Mesangial cell (primary cell): Measurements from ENCODE around the gene NDUFS5. TPM values are rescaled to one million over a fixed set of nuclear protein-coding genes. Genes with fewer than 3 reads are reported as not detected.

ENCODE experiments used
- total RNA-seq: library from RNA; depleted of rRNA; stranded (reverse); fragments of >200 nt; gene quantifications from 2 replicates; pipeline ENCODE4 v1.2.3, GENCODE V29; 2015

Gene NDUFS5
- 184 and 268 TPM in 2 replicates for total RNA-seq

DNA sequence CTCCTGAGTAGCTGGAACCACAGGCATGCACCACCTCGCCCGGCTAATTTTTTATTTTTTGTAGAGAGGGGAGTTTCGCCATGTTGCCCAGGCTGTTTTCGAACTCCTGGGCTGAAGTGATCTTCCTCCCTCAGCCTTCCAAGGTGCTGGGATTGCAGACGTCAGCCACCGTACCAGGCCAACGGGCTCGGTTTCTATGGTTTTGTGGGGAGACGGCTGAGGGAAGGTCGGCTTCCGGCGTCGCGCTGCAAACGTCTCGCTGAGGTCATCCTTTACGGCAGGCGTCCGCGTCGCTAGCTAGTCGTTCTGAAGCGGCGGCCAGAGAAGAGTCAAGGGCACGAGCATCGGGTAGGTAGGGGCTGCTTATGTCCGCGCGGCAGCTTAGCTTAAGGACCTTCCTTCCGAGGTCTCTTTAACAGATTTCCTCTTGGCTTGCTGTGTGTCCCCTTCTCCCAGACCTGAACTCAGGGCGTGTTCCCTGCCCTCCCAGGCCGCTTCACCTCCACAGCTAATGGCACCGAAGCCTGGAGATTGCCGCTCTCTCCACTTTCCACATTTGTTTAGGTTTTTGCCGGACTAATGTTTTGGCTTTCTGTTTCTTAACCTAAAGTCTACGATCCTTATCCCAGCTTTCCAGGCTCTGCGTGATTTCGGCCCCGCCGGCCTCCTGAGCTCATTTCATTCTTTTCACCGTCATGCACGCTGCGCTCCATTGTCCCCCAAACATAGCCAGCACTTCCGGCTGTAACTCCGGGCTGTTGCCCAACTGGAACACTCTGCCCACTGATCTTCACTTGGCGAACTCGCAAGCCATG is at the start of gene NDUFS5:
Gene NDUFS5 (plus strand): TSS at position 300 of the 815 bp plus-strand sequence. CDS start 2,375 bp downstream, outside the sequence.

DNA sequence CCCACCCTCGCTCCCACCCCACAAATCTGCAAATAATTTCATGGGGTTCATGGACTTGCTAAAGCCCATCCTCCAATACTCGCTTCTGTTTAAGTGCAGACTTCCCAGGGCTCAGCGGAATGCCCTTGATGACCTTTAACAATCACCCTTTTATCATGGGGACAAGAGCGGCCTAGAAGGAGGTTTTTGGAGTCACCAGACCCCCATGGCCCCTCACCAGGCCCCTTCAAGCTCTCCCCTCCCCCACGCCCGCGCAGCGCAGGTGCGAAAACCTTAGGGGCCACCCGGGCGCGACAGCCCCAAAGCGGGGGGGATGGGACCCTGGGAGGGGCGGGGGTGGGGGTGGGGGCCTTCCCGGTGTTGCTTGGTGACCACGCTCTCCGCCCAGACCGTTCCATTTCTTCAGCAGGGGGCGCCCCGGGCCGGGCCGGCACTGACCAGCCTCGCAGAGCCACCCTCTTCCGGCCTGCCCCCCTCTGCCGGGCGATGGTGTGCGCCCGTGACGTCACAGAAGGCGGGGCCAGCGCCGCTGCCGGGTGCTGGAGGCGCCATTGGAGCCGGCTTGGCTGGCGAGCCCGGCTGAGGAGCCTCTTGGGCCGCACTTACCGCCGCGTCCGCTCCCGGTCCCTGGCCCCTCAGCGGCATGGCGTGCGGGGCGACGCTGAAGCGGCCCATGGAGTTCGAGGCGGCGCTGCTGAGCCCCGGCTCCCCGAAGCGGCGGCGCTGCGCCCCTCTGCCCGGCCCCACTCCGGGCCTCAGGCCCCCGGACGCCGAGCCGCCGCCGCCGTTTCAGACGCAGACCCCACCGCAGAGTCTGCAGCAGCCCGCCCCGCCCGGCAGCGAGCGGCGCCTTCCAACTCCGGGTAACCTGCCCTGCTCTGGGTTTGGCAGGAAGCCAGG is 35.2 kb upstream of the NDUFS5 start, which contains the start of gene AKIRIN1:
Gene AKIRIN1 (plus strand): TSS at position 539 of the 900 bp plus-strand sequence. CDS start 105 bp downstream, at position 644.

Other genes starting within 250 kb of the NDUFS5 start
- 7.7 and 16.0 TPM in 2 replicates for gene RRAGC, start 166.6 kb upstream of the NDUFS5 start, total RNA-seq
- gene MYCBP, start 153.0 kb upstream of the NDUFS5 start, total RNA-seq: 3.7 and 15.8 TPM in 2 replicates
- not detected in 2 replicates for gene GJA9, start 144.8 kb upstream of the NDUFS5 start, total RNA-seq
- gene RHBDL2, start 84.5 kb upstream of the NDUFS5 start, total RNA-seq: not detected in 2 replicates
- gene AKIRIN1, start 35.1 kb upstream of the NDUFS5 start, total RNA-seq: 37.2 and 46.3 TPM in 2 replicates
- 198 and 208 TPM in 2 replicates for gene MACF1, start 178.3 kb downstream of the NDUFS5 start, total RNA-seq